Activated B cell treated with CpG ODN at 0.5 μM for 24 hours (primary cell): ENCODE results near the gene ELP1. TPM values are rescaled to one million over a fixed set of nuclear protein-coding genes. Genes with fewer than 3 reads are reported as not detected.

ENCODE experiments used
- ATAC-seq: fragments of 200-7000 bp; cut with Tn5 transposase; one replicate; pipeline ENCODE4 v1.10.0; 2021; ENCODE audit warnings: low read depth, mild to moderate bottlenecking, moderate library complexity
- CTCF ChIA-PET: fragments of 350-600 bp; sonication (Branson Sonifier 250); formaldehyde crosslinking; loops from one replicate; lab custom pipeline; 2021; ENCODE audit warnings: antibody characterized with exemption; lab: Charles Lee
- POLR2A ChIA-PET: fragments of 350-600 bp; sonication (Branson Sonifier 250); formaldehyde crosslinking; loops from one replicate; lab custom pipeline; 2021; ENCODE audit warnings: antibody characterized with exemption; lab: Charles Lee
- DNase-seq: peaks from one replicate; pipeline ENCODE4 v3.0.0; 2022
- H3K27ac Mint-ChIP-seq: one replicate; pipeline ENCODE4 v1.8.0; 2020; ENCODE audit warnings: mixed read lengths
- H3K27me3 Mint-ChIP-seq: one replicate; pipeline ENCODE4 v1.8.0; 2021; ENCODE audit warnings: mixed read lengths
- H3K36me3 Mint-ChIP-seq: one replicate; pipeline ENCODE4 v1.8.0; 2021; ENCODE audit warnings: low read depth, mixed read lengths
- H3K4me1 Mint-ChIP-seq: one replicate; pipeline ENCODE4 v1.8.0; 2021; ENCODE audit warnings: mixed read lengths
- H3K4me3 Mint-ChIP-seq: one replicate; pipeline ENCODE4 v1.8.0; 2020; ENCODE audit warnings: mild to moderate bottlenecking, mixed read lengths
- H3K9me3 Mint-ChIP-seq: one replicate; pipeline ENCODE4 v1.8.0; 2020; ENCODE audit warnings: mixed read lengths
- CTCF ChIP-seq: fragments of 200-600 bp; IDR thresholded peaks from one replicate; pipeline ENCODE4 v1.8.0; 2022; ENCODE audit warnings: antibody characterized with exemption, mild to moderate bottlenecking
- intact Hi-C: fragments of 100-400 bp; cut with micrococcal nuclease; formaldehyde crosslinking; loops from one replicate; pipeline ENCODE4 v1.15.1; 2024
- total RNA-seq: library from RNA; stranded (reverse); gene quantifications from 2 replicates; pipeline ENCODE4 v1.2.3, GENCODE V29; 2022

Gene ELP1
- total RNA-seq, 1 donor from 2014 or later, result 25.0 TPM

GRCh38 chr9:108874058-108874788 is 59.7 kb downstream of the ELP1 start:
- ChIA-PET CTCF (no interaction called here), POLR2A (no interaction called here)
- DNase-seq, result no peak

GRCh38 chr9:108869092-108869725 is 64.7 kb downstream of the ELP1 start:
- ChIA-PET CTCF (no interaction called here), POLR2A (no interaction called here)
- Mint-ChIP-seq H3K9me3 (no peaks in the 10 kb centered on the region), H3K36me3 (peaks cover 63% of the 10 kb centered on the region), H3K27me3 (no peaks in the 10 kb centered on the region), H3K4me1 (no peaks in the 10 kb centered on the region), H3K27ac (no peak overlapping the region), H3K4me3 (no peak overlapping the region)
- intact Hi-C loops, result no loop called here
- no peak for DNase-seq
- no peak for ATAC-seq
- TF ChIP-seq CTCF, result no peak

More at GRCh38 chr9:108874058-108874788, 59.7 kb downstream of the ELP1 start:
- no peak for TF ChIP-seq CTCF
- Mint-ChIP-seq H3K27me3 (no peaks in the 10 kb centered on the region), H3K4me3 (no peak overlapping the region), H3K9me3 (no peaks in the 10 kb centered on the region), H3K4me1 (no peaks in the 10 kb centered on the region), H3K36me3 (peaks cover 88% of the 10 kb centered on the region), H3K27ac (no peak overlapping the region)
- intact Hi-C loops, result no loop called here
- ATAC-seq, result no peak

GRCh38 chr9:108867829-108868228 is 66.1 kb downstream of the ELP1 start:
- DNase-seq (no peak), ATAC-seq (no peak)
- ChIA-PET CTCF (no interaction called here), POLR2A (no interaction called here)
- intact Hi-C loops, result no loop called here
- H3K27me3 Mint-ChIP-seq, result no peaks in the 10 kb centered on the region
- no peaks in the 10 kb centered on the region for H3K4me1 Mint-ChIP-seq
- no peak overlapping the region for H3K4me3 Mint-ChIP-seq
- H3K27ac Mint-ChIP-seq, result no peak overlapping the region
- no peaks in the 10 kb centered on the region for H3K9me3 Mint-ChIP-seq
- TF ChIP-seq CTCF, result no peak
- H3K36me3 Mint-ChIP-seq, result peaks cover 49% of the 10 kb centered on the region

DNA sequence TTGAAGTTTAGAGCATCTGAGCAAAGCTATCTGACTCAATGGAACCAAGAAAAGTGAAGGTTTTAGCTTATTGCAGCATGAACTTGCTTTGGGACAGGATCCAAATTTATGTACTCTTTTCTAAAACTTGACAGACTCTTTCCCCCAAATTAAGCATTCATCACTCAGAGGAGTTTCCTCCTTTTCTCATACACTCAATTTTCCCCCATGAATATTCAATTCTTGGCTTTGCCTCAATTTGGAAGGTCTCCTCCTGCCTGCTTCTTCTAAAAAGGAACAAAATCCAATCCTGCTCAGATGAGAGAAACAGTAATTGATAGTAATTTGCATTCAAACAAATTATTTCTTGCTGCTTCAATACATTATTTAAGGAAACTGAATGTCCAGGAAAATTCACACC is 66.8 kb downstream of the ELP1 start:
- Mint-ChIP-seq H3K27ac (no peak overlapping the region), H3K4me1 (no peaks in the 10 kb centered on the region)

More for the DNA sequence above, 66.8 kb downstream of the ELP1 start:
- Mint-ChIP-seq H3K27me3 (no peaks in the 10 kb centered on the region), H3K9me3 (no peaks in the 10 kb centered on the region), H3K36me3 (peaks cover 44% of the 10 kb centered on the region), H3K4me3 (no peak overlapping the region)
- DNase-seq (no peak), ATAC-seq (no peak)
- ChIA-PET CTCF (no interaction called here), POLR2A (no interaction called here)
- TF ChIP-seq CTCF, result no peak
- intact Hi-C loops, result no loop called here
